ELF-1 (cell line): ENCODE results near the gene PHOX2B.

ENCODE experiments used
- DNase-seq: peaks from one replicate; pipeline ENCODE4 v3.0.0-alpha.2; 2016; ENCODE audit warnings: low read depth, low spot score

The PHOX2B gene

GRCh38 chr4:41748571-41749475 is at the start of gene PHOX2B:
PHOX2B (minus strand) TSS chr4:41748725; CDS start chr4:41748610, 115 bp downstream.
- peak; percentile 63 for DNase-seq

DNA sequence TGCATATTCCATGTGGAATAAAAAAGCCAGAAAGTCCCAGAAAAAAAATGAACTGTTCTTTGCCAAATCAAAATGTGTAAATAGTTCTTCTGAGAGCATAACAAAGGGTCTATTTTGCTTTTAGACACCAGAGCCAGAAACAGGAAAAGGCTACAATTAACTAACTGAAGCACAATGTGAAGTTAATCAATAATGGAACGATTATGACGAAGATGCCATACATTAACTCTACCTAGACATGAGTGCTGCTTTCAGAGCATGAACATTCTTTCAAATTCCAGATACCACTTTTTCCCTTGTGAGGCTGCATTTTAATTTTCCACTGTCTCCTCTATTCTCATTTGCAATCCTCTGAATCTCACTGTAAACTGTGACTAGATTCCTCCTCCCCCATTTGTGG is 48.7 kb upstream of the PHOX2B start:
- no peak for DNase-seq

- peak; percentile 60 for DNase-seq
These were observed 48.2 kb upstream of the PHOX2B start for GRCh38 chr4:41796545-41797210.

GRCh38 chr4:41795796-41796385 is 47.4 kb upstream of the PHOX2B start:
- DNase-seq, result no peak

GRCh38 chr4:41792166-41792565 is 43.6 kb upstream of the PHOX2B start:
- no peak for DNase-seq

DNA sequence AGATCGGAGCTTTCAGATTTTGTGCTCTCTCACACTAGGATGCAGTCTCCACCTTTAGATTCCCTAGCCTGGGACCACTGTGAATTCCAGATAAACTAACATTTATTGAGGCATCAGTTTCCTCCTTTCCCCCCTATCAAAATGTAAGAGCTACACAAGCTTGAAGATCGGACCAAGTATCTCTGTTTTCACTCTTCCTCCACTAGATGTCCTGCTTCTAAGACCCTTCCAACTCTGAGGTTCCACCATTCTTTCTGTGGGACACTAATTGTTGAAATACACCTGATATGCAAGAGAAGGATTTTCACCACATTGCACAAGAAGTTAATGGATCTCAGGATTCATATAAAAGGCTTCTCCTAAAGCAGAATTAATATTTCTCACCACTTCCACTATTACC is 43.0 kb upstream of the PHOX2B start:
- no peak for DNase-seq

DNA sequence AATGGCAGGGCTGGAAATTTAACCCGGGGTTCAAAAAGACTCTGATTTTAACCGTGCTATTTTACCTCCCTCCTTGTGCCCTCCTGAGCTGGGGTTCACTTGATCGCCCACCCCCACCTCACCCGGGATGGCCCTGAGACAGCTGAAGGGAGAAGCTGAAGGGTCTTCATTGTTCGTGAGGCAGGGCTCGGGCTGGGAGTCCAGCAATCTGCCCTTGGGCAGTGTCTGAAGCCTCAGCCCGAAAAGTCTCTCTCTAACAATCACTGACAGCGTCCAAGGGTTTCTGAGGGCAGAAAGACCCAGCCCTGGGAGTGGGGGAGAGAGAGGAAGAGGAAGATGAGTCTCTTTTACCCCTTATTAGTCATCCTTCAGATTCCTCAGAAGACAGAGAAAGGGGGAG is 39.4 kb upstream of the PHOX2B start:
- DNase-seq, result peak; percentile 61

DNA sequence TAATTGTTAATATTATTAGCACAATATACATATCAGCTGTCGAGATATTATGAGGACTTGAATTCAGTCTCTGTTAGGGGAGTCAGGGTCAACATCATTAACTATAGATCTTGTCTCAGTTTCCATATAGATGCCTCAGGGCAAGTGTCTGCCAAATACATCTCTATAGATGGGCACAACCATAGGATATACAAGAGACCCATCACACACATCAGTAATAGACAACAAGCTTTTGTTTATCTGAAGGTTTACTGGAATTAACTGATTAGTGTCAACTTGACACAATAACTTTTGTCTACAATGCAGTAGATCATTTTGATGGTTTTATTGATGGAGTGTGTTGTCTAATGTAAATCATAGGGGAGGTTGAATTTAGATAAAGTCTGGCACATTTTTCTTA is 37.1 kb upstream of the PHOX2B start:
- DNase-seq, result no peak

GRCh38 chr4:41784191-41784979 is 35.9 kb upstream of the PHOX2B start:
- DNase-seq, result no peak

DNA sequence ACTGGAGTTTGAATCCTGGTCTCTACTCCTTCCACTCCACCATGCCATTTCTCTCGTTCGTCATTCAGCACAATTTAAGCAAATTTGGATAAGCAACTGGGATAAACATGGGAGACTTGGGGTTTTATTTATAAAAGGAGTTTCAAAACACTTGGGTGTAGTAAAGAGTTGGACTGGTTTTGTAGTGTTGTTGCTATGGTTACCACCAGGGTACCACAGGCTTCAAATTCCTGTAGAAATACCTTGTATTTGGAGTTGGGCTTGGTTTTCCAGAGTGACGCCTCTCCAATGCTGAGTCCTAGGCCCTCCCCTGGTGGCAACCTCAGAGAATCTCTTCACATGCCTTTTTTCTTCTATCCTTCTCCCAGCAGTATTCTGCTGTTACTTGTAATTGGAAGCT is 27.9 kb upstream of the PHOX2B start:
- DNase-seq, result no peak

- DNase-seq, result no peak
These were observed 15.2 kb upstream of the PHOX2B start for GRCh38 chr4:41763729-41764128.

GRCh38 chr4:41758884-41759283 is 10.4 kb upstream of the PHOX2B start:
- no peak for DNase-seq

DNA sequence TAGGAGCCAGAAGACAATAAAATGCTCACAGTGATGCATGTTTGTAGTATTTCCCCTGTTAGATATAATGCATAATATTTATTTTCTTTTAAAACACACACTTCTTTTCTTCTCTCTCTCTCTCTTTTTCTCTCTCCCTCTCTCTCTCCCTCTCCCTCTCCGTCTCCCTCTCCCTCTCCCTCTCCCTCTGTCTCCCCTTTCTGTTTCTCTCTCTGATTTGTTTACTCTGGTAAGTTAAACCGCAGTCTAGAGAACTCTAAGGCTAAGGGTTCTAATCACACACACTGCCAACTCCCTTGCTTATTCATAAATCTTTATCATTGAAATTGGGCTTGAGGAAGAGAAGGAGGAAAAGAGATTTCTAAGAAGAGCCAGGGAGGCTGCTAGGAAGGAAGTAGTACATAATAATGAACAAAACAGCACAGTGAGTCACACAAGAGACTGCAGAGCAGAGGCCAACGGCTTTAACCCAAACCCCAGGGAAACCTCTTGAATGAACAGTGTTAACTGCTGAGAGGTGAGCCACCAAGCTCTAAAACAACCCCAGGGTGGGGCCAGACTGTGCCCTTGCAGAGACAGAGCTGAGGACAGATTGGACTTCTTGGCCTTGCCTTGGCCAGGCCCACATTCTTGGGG is 9.1 kb upstream of the PHOX2B start:
- DNase-seq, result peak; percentile 28

DNA sequence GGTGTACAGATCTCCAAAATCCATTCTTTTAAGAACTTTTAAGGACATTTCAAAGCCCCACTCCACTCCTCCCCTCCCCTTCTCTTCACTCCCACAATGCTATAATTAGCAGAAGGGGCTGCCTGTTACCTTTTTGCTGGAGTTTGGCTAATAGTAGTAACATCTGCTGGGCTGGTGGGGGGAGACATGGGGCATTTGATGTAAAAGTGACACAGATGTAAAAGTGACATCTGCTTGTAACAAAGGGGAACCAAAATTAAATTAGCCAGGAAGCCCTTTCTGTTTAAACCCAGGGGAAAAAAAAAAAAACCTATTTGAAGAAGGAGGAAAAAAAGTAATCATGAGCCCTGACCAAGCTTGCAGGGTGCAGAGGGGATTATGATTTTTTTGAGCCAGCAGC is 5.4 kb upstream of the PHOX2B start:
- DNase-seq, result no peak

DNA sequence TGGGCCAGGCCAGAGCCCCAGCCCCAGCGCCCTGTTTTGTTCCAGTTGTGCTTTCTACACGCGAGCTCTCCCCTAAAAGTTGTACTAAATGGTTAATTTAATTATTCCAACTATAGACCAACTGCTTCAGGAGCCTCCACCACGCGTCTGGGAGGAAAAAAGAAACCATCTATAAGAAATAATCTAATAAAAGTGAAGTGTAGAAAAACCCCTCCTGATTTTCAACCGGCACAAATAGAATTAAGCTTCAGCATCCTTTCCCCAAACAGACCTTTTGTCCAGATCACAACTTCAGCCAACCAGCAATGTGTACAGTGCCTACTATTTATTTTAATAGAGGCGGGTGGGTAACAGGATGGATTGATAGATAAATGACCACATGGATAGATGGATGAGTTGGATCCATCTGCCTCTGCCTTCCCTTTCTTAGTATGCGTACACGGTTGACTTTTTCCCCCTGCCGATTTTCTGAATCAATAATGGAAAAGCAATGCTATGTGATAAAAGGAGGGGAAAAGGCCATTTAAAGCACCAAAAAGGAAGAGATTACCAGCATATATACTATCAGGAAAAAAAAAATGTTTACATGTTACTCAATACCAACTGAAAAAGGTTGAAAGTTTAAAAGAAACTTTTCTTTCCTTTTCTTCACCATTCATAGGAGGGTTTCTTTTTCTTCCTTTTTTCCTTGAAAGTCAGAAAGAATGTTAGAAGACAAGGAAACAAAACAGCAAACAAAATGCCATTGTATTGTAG is 3.7 kb upstream of the PHOX2B start:
- no peak for DNase-seq

GRCh38 chr4:41751449-41752061 is 3.0 kb upstream of the PHOX2B start:
- peak; percentile 39 for DNase-seq

DNA sequence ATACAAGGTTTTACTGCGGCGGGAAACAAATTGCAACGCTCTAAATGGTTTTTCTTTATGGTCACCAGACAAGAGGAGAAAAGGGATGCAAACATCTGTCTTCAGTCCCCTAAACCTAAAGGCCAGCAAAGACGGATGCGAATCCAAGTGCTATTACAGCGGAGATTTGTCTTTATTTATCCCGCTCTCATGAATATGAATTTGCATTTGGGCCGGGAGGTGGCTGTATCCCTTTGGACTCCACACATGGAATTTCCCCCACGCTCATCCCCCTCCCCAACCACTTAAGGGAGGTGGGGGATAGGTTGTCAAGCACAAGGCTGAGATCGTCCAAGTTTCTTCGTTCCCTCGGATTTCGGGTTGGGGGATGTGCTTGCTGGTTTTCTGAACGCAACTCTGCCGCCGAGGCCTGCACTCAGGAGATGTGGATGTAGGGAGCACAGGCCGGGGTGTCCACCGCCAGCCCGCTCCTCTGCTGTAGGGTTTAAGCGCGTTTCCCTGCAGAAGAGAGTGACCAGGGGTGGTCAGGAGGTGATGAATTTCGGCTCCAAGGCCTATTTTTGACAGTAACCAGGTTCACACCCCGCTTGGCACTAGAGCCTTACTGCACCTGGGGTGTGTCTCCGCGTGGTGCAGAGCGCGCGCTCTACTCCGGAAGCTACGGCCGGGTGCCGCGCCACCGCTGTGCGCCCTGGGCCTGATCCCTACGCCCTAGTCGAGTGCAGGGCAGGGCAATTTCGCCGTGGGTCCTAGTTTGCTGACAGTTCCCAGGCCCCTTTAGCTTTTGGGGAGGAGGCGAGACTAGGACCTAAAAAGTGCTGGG is 2.3 kb upstream of the PHOX2B start:
- DNase-seq, result peak; percentile 67

DNA sequence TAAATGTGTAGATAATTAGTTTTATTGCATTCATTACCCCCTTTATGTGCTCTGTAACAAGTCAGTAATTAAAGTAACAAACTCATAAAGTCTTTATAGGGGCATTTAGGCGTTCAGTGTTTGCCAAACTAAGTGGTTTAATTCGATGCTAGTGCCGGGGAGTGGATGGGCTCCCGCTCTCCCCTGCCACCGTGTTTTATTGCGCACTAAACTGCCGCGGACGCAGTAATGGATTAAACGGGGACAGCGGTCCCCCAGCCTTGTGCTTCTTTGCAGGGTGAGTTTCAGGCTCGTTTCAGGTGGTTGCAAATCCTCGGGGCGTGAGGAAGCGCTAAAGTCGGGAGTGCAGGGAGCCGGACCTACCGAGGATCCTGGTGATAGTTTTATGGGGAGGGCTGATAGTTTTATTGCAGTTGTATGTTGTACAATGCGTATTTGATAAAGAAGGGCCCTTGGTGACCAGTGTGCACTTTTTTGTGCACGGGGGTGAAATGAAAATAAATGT is 1.6 kb upstream of the PHOX2B start:
- DNase-seq, result peak; percentile 42

- DNase-seq, result peak; percentile 41
These were observed 1.1 kb upstream of the PHOX2B start for GRCh38 chr4:41749631-41750039.
